Tibial nerve (tissue), 4 donors: ENCODE data around the gene F3. TPM values are rescaled to one million over a fixed set of nuclear protein-coding genes. Genes with fewer than 3 reads are reported as not detected.

Experiments used
- DNase-seq, 2 donors: peaks; one replicate each; pipeline ENCODE4 v3.0.0-alpha.2; 2019; ENCODE audit warnings: low spot score in 2 of 2
- H3K27ac ChIP-seq, 4 donors: fragments of 200-600 bp; sonication (generic) in 3 of 4; one replicate each; pipeline ENCODE4 v1.5.1; 2017 to 2019; ENCODE audit warnings: mild to moderate bottlenecking in 1 of 4
- H3K27me3 ChIP-seq, 2 donors: fragments of 200-600 bp; sonication (generic) in 1 of 2; one replicate each; pipeline versions ENCODE4 v1.5.1 to v1.6.0; 2017 to 2019
- H3K36me3 ChIP-seq, 3 donors: fragments of 200-600 bp; sonication (generic); one replicate each; pipeline ENCODE4 v1.5.1; 2018 to 2019
- H3K4me1 ChIP-seq, 4 donors: fragments of 200-600 bp; sonication (generic) in 3 of 4; one replicate each; pipeline ENCODE4 v1.5.1; 2017 to 2019
- H3K4me3 ChIP-seq, 4 donors: fragments of 200-600 bp; sonication (generic) in 3 of 4; one replicate each; pipeline ENCODE4 v1.5.1; 2017 to 2019; ENCODE audit warnings: mild to moderate bottlenecking in 1 of 4, moderate library complexity in 1 of 4
- H3K9me3 ChIP-seq, 4 donors: fragments of 200-600 bp; sonication (generic) in 3 of 4; one replicate each; pipeline ENCODE4 v1.5.1; 2017 to 2019
- EP300 ChIP-seq, 2 donors: sonication (generic); formaldehyde crosslinking; IDR thresholded peaks; one replicate each; pipeline ENCODE4 v1.6.1; 2017; ENCODE audit warnings: antibody characterized with exemption in 2 of 2, mild to moderate bottlenecking in 1 of 2
- POLR2A ChIP-seq, 2 donors: fragments of 450-650 bp; IDR thresholded peaks; one replicate each; pipeline ENCODE4 v1.6.1; 2017; ENCODE audit warnings: antibody characterized with exemption in 2 of 2, mild to moderate bottlenecking in 2 of 2, moderate library complexity in 2 of 2
- WGBS, 2 donors: methylation state at CpG; one replicate each; pipeline ENCODE4 v1.1.5; 2018; 5-methylcytosine and 5-hydroxymethylcytosine counted together
- total RNA-seq, 4 donors: library from RNA; depleted of rRNA; stranded (reverse); fragments of >200 nt; gene quantifications; one replicate each; pipeline ENCODE4 v1.1.0, GENCODE V29; 2016
- TF ChIP-seq, protein P1 (sequence below), 5 experiments: fragments of 200-600 bp in 3 of 5; fragments of 450-650 bp in 2 of 5; sonication (generic) in 3 of 5; IDR thresholded peaks; one replicate each; pipeline ENCODE4 v1.5.1; 2016 to 2019; ENCODE audit warnings: antibody characterized with exemption in 5 of 5, mild to moderate bottlenecking in 3 of 5, moderate library complexity in 2 of 5

The F3 gene
- total RNA-seq, 4 donors from 2014 or later = 65.6 to 166 (median 139) TPM

- Histone ChIP-seq H3K9me3 (no peaks in the 10 kb centered on the region), H3K4me3 (no peak overlapping the region), H3K36me3 (peaks cover 0 to 81% (median 0%) of the 10 kb centered on the region in 3 donors), H3K27ac (no peak overlapping the region), H3K4me1 (no peaks in the 10 kb centered on the region), H3K27me3 (no peaks in the 10 kb centered on the region)
- TF ChIP-seq, protein P1, sequence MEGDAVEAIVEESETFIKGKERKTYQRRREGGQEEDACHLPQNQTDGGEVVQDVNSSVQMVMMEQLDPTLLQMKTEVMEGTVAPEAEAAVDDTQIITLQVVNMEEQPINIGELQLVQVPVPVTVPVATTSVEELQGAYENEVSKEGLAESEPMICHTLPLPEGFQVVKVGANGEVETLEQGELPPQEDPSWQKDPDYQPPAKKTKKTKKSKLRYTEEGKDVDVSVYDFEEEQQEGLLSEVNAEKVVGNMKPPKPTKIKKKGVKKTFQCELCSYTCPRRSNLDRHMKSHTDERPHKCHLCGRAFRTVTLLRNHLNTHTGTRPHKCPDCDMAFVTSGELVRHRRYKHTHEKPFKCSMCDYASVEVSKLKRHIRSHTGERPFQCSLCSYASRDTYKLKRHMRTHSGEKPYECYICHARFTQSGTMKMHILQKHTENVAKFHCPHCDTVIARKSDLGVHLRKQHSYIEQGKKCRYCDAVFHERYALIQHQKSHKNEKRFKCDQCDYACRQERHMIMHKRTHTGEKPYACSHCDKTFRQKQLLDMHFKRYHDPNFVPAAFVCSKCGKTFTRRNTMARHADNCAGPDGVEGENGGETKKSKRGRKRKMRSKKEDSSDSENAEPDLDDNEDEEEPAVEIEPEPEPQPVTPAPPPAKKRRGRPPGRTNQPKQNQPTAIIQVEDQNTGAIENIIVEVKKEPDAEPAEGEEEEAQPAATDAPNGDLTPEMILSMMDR (IDR thresholded peaks at IDR 0.05) = no peak
- no peak for TF ChIP-seq POLR2A (IDR thresholded peaks at IDR 0.05)
- no peak for TF ChIP-seq EP300 (IDR thresholded peaks at IDR 0.05)
- no peak for DNase-seq
- 69 to 82% methylated on average over 2 of the region's 2 CpGs for WGBS, 2 donors
These were observed 40.1 kb downstream of the F3 start for GRCh38 chr1:94501426-94501825.

DNA sequence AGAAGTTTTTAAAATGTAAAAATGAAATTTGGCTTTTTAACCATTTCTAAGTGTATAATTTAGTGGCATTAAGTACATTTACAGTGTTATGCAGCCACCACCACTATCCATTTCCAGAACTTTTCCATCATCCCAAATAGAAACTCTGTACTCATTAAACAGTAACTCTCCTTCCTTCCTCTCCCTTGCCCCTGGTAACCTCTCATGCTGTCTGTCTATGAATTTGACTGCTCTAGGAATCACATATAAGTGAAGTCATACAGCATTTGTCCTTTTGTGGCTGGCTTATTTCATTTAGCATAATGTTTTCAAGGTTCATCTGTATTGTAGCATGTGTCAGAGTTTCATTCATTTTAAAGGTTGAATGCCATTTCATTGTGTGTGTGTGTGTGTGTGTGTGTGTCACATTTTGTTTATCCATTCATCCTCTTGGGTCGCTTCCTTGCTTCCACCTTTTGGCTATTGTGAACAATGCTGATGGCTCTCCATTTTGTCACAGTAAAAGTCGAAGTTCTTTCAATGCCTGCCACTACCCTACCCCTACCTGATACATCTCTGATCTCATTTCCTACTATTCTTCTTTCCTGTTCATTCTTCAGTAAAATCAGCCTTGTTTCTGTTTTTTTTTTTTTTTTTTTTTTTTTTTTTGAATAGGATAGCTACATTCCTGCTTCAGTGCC lies 45.3 kb downstream of the F3 start:
- WGBS, 2 donors = 93 to 96% methylated on average over 2 of the region's 2 CpGs
- Histone ChIP-seq H3K4me1 (no peaks in the 10 kb centered on the region), H3K36me3 (peaks cover 0 to 59% (median 0%) of the 10 kb centered on the region in 3 donors)

GRCh38 chr1:94490556-94490955 lies 51.0 kb downstream of the F3 start:
- Histone ChIP-seq H3K4me3 (no peak overlapping the region), H3K4me1 (no peaks in the 10 kb centered on the region), H3K27ac (no peak overlapping the region), H3K36me3 (peaks cover 0 to 61% (median 0%) of the 10 kb centered on the region in 3 donors), H3K27me3 (no peaks in the 10 kb centered on the region), H3K9me3 (no peaks in the 10 kb centered on the region)
- TF ChIP-seq EP300 (IDR thresholded peaks at IDR 0.05) = no peak
- DNase-seq = no peak
- 62 to 65% methylated on average over 2 of the region's 2 CpGs for WGBS, 2 donors

More for the DNA sequence above, 45.3 kb downstream of the F3 start:
- H3K27ac ChIP-seq = no peak overlapping the region
- no peak for DNase-seq
- no peaks in the 10 kb centered on the region for H3K9me3 ChIP-seq
- H3K27me3 ChIP-seq = no peaks in the 10 kb centered on the region
- H3K4me3 ChIP-seq = no peak overlapping the region
- TF ChIP-seq EP300 (IDR thresholded peaks at IDR 0.05) (no peak), POLR2A (IDR thresholded peaks at IDR 0.05) (no peak)
- TF ChIP-seq, protein P1 (IDR thresholded peaks at IDR 0.05) = no peak

- Histone ChIP-seq H3K27me3 (no peaks in the 10 kb centered on the region), H3K36me3 (peaks cover 0 to 72% (median 0%) of the 10 kb centered on the region in 3 donors), H3K9me3 (no peaks in the 10 kb centered on the region), H3K27ac (no peak overlapping the region), H3K4me3 (no peak overlapping the region), H3K4me1 (no peaks in the 10 kb centered on the region)
- no peak for DNase-seq
- TF ChIP-seq EP300 (IDR thresholded peaks at IDR 0.05) (no peak), POLR2A (IDR thresholded peaks at IDR 0.05) (no peak)
- TF ChIP-seq, protein P1 (IDR thresholded peaks at IDR 0.05) = no peak
- WGBS, 2 donors = 74 to 77% methylated on average over 5 of the region's 5 CpGs
These were observed 54.6 kb downstream of the F3 start for GRCh38 chr1:94486990-94487389.

GRCh38 chr1:94481473-94481933 lies 60.1 kb downstream of the F3 start:
- H3K27ac ChIP-seq = no peak overlapping the region
- no peak overlapping the region for H3K4me3 ChIP-seq
- 7 to 9% methylated on average over 4 of the region's 4 CpGs for whole genome bisulfite sequencing, 2 donors
- DNase-seq = peak in 1 of 2 donors; percentile 31
- no peaks in the 10 kb centered on the region for H3K9me3 ChIP-seq
- no peaks in the 10 kb centered on the region for H3K27me3 ChIP-seq
- peaks cover 0 to 54% (median 0%) of the 10 kb centered on the region in 3 donors for H3K36me3 ChIP-seq
- TF ChIP-seq EP300 (IDR thresholded peaks at IDR 0.05) = no peak
- TF ChIP-seq, protein P1 (IDR thresholded peaks at IDR 0.05) = peak; percentile 59 to 79 (median 74)
- no peaks in the 10 kb centered on the region for H3K4me1 ChIP-seq
